Gastrocnemius medialis (tissue), 4 donors: ENCODE data around the gene MTFMT. TPM values are rescaled to one million over a fixed set of nuclear protein-coding genes. Genes with fewer than 3 reads are reported as not detected.
"Not testable (repeated sequence)": the region's sequence is repeated elsewhere in the genome, so short reads cannot be mapped to it uniquely, and the experiment has no call there.

Experiments used
- ATAC-seq, 2 donors: fragments of 150-250 bp; one replicate each; pipeline ENCODE4 v1.9.1; 2016
- DNase-seq, 2 donors: peaks; one replicate each; pipeline ENCODE4 v3.0.0-alpha.2; 2019
- H3K27ac ChIP-seq, 4 donors: fragments of 200-600 bp; sonication (generic); 1 replicate in 1 of 4; 2 replicates in 3 of 4; pipeline ENCODE4 v1.5.1; 2016 to 2018; ENCODE audit warnings: mild to moderate bottlenecking in 2 of 4, moderate library complexity in 1 of 4
- H3K27me3 ChIP-seq, 3 donors: fragments of 200-600 bp; sonication (generic) in 2 of 3; 1 replicate in 1 of 3; 2 replicates in 2 of 3; pipeline versions ENCODE4 v1.5.1 to v1.6.0; 2016 to 2019; ENCODE audit warnings: mild to moderate bottlenecking in 1 of 3, moderate library complexity in 1 of 3
- H3K36me3 ChIP-seq, 2 donors: fragments of 200-600 bp; sonication (generic) in 1 of 2; one replicate each; pipeline ENCODE4 v1.5.1; 2017 to 2018
- H3K4me1 ChIP-seq, 2 donors: fragments of 200-600 bp; sonication (generic) in 1 of 2; one replicate each; pipeline ENCODE4 v1.5.1; 2016 to 2017; ENCODE audit warnings: mild to moderate bottlenecking in 2 of 2
- H3K4me3 ChIP-seq, 4 donors: fragments of 200-600 bp; sonication (generic) in 3 of 4; 1 replicate in 1 of 4; 2 replicates in 3 of 4; pipeline ENCODE4 v1.5.1; 2016 to 2019; ENCODE audit warnings: mild to moderate bottlenecking in 2 of 4
- H3K9me3 ChIP-seq, 3 donors: fragments of 200-600 bp; sonication (generic) in 2 of 3; 1 replicate in 1 of 3; 2 replicates in 2 of 3; pipeline ENCODE4 v1.5.1; 2016 to 2019
- CTCF ChIP-seq, 5 experiments: fragments of 450-650 bp in 3 of 5; fragments of 200-600 bp in 2 of 5; sonication (generic) in 2 of 5; IDR thresholded peaks in 4 of 5; conservative IDR thresholded peaks in 1 of 5; 1 replicate in 4 of 5; 2 replicates in 1 of 5; pipeline ENCODE4 v1.5.1; 2016 to 2019; ENCODE audit warnings: antibody characterized with exemption in 5 of 5, mild to moderate bottlenecking in 3 of 5, moderate library complexity in 3 of 5
- POLR2A ChIP-seq, 2 donors: fragments of 450-650 bp; IDR thresholded peaks; one replicate each; pipeline ENCODE4 v1.6.1; 2017; ENCODE audit warnings: antibody characterized with exemption in 2 of 2, mild to moderate bottlenecking in 2 of 2, moderate library complexity in 2 of 2
- in situ Hi-C, 4 donors: fragments of 200-750 bp; cut with MboI; loops; one replicate each; pipeline versions ENCODE4 v1.15.0 to v1.8.0; 2017; ENCODE audit warnings: low sequenced_read_pairs in 4 of 4
- intact Hi-C: fragments of 100-400 bp; cut with DNase I; formaldehyde crosslinking; loops from one replicate; pipeline ENCODE4 v1.15.1; 2023; ENCODE audit warnings: low total_unique reads
- total RNA-seq, 4 donors: library from RNA; depleted of rRNA; stranded (reverse); fragments of >200 nt; gene quantifications; one replicate each; pipeline versions ENCODE4 v1.1.0 to v1.2.3, GENCODE V29; 2016

Gene MTFMT
- total RNA-seq = 10 to 100 TPM; 17.3 to 34.0 (median 27.9) TPM

DNA sequence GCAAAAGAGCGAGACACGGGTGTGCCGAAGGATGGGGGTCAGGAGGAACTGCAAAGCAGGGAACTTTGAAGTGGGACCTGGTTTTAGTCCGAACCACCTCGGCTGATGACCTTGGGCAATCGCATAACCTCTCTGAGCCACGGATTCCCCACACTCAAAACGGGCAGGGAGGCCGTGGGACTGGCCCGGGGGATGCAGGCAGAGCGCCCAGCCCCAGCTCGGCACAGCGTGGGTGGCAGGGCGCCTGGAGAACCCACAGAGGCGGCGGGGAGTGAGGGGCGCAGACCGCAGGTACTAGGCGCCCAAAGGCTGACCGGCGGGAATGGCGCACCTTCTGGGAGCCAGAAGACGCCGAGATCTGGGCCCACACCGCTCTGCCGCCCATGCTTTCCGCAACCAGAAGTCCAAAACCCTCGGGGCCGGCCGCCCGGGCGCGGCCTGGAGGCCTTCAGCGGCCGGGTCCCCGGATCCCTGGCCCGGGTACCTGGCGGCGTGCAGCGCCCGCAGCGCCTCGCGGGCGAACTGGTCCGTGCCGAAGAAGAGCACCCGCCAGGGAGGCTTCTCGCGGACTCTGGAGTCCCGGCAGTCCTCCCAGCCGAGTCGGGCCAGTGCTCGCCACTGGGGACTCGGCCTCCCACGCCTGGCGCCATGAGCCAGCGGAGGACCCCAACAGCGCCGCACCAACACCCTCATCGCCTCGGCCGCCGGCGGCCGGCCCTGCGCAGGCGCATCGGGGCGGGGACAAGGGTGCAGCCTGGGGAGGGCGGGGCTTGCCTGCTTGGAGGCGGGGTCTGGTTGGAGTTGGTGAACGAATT is at the start of gene MTFMT:
Gene MTFMT (minus strand): TSS at position 719 of the 815 bp plus-strand sequence. CDS start 26 bp downstream, at position 693.
- Histone ChIP-seq H3K4me1 (peaks cover 16 to 19% of the 10 kb centered on the region in 2 donors), H3K27me3 (no peaks in the 10 kb centered on the region), H3K36me3 (peaks cover 0 to 18% of the 10 kb centered on the region in 2 donors), H3K27ac (peak within 1 kb of the TSS; percentile 71 to 92 (median 88)), H3K4me3 (peak within 1 kb of the TSS; percentile 79 to 95 (median 88)), H3K9me3 (no peaks in the 10 kb centered on the region)
- ATAC-seq = peak; percentile 90 to 94
- intact Hi-C loops = loop anchor here (2.0 kb wide), 1 partner anchor 40 kb away; the partner anchor contains the start of gene SPG21
- in situ Hi-C loops = loop anchor here (25.0 kb wide), 2 partner anchors 233 to 258 kb away; partner anchors contain the start of genes PARP16 (in 3 of the 4) and RNU5A-1 (in 3 of the 4)
- TF ChIP-seq CTCF (IDR thresholded peaks at IDR 0.05 in 4 of 5, conservative IDR thresholded peaks at IDR 0.05 in 1 of 5) (no peak), POLR2A (IDR thresholded peaks at IDR 0.05) (peak; percentile 93 to 95)
- peak; percentile 75 to 84 for DNase-seq

- no peaks in the 10 kb centered on the region for H3K36me3 ChIP-seq
- in situ Hi-C loops (no loop called here), intact Hi-C loops (loop anchor here (1.0 kb wide), 1 partner anchor 24 kb away; no protein-coding TSS in a partner anchor)
- peak overlapping the region; percentile 37 to 93 (median 88) for H3K27ac ChIP-seq
- TF ChIP-seq CTCF (IDR thresholded peaks at IDR 0.05 in 4 of 5, conservative IDR thresholded peaks at IDR 0.05 in 1 of 5) = peak; percentile 49 to 80 (median 66)
- TF ChIP-seq POLR2A (IDR thresholded peaks at IDR 0.05) = no peak
- H3K27me3 ChIP-seq = no peaks in the 10 kb centered on the region
- peaks cover 21 to 24% of the 10 kb centered on the region in 2 donors for H3K4me1 ChIP-seq
- DNase-seq = peak; percentile 61 to 73
- H3K4me3 ChIP-seq = peak overlapping the region; percentile 7 to 46 (median 26)
- ATAC-seq = peak; percentile 63 to 64
- no peaks in the 10 kb centered on the region for H3K9me3 ChIP-seq
These were observed 48.5 kb upstream of the MTFMT start for GRCh38 chr15:65077981-65078352.

DNA sequence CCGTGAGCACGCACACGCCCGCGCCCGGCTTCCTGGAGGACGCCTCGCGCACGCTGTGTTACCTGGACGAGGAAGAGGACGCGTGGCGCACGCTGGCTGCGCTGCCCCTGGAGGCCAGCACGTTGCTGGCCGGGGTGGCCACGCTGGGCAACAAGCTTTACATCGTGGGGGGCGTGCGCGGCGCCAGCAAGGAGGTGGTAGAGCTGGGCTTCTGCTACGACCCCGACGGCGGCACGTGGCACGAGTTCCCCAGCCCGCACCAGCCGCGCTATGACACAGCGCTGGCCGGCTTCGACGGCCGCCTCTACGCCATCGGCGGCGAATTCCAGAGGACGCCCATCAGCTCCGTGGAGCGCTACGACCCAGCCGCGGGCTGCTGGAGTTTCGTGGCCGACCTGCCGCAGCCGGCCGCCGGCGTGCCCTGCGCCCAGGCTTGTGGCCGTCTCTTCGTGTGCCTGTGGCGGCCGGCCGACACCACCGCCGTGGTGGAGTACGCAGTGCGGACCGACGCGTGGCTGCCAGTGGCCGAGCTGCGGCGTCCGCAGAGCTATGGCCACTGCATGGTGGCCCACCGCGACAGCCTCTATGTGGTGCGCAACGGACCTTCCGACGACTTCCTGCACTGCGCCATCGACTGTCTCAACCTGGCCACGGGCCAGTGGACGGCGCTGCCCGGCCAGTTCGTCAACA is 48.0 kb upstream of the MTFMT start:
- DNase-seq = no peak
- Histone ChIP-seq H3K4me1 (peaks cover 16 to 21% of the 10 kb centered on the region in 2 donors), H3K4me3 (peak overlapping the region; percentile 7 to 46 (median 26)), H3K36me3 (no peaks in the 10 kb centered on the region), H3K27ac (peak overlapping the region; percentile 37 to 93 (median 88)), H3K9me3 (no peaks in the 10 kb centered on the region), H3K27me3 (no peaks in the 10 kb centered on the region)
- TF ChIP-seq POLR2A (IDR thresholded peaks at IDR 0.05) (no peak), CTCF (IDR thresholded peaks at IDR 0.05 in 4 of 5, conservative IDR thresholded peaks at IDR 0.05 in 1 of 5) (no peak)
- in situ Hi-C loops = no loop called here
- intact Hi-C loops = no loop called here
- ATAC-seq = peak in 1 of 2 donors; percentile 3

GRCh38 chr15:65076486-65077290 is 47.2 kb upstream of the MTFMT start, which contains the start of gene KBTBD13:
Gene KBTBD13, plus strand, starts transcription at chr15:65076746. Its CDS starts 70 bp downstream, at chr15:65076816.
- Histone ChIP-seq H3K27ac (peak within 1 kb of the TSS; percentile 54 to 93 (median 88)), H3K27me3 (no peaks in the 10 kb centered on the region), H3K4me1 (peaks cover 20 to 23% of the 10 kb centered on the region in 2 donors), H3K9me3 (no peaks in the 10 kb centered on the region), H3K36me3 (no peaks in the 10 kb centered on the region), H3K4me3 (peak within 1 kb of the TSS; percentile 30 to 46 (median 38))
- intact Hi-C loops = no loop called here
- in situ Hi-C loops = no loop called here
- ATAC-seq (peak; percentile 93 to 95), DNase-seq (peak; percentile 47 to 76)
- TF ChIP-seq CTCF (IDR thresholded peaks at IDR 0.05 in 4 of 5, conservative IDR thresholded peaks at IDR 0.05 in 1 of 5) (no peak), POLR2A (IDR thresholded peaks at IDR 0.05) (peak in 1 of 2 donors; percentile 47)

DNA sequence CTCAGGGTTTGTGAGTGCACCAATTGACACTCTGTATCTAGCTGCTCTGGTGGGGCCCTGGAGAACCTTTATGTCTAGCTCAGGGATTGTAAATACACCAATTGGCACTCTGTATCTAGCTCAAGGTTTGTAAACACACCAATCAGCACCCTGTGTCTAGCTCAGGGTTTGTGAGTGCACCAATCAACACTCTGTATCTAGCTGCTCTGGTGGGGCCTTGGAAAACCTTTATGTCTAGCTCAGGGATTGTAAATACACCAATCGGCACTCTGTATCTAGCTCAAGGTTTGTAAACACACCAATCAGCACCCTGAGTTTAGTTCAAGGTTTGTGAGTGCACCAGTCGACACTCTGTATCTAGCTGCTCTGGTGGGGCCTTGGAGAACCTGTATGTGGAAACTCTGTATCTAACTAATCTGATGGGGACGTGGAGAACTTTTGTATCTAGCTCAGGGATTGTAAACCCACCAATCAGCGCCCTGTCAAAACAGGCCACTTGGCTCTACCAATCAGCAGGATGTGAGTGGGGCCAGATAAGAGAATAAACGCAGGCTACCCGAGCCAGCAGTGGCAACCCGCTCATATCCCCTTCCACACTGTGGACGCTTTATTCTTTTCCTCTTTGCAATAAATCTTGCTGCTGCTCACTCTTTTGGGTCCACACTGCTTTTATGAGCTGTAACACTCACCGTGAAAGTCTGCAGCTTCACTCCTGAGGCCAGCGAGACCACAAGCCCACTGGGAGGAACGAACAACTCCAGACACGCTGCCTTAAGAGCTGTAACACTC is 46.4 kb upstream of the MTFMT start:
- H3K27me3 ChIP-seq, H3K9me3 ChIP-seq, DNase-seq, ATAC-seq, intact Hi-C loops, in situ Hi-C loops, H3K36me3 ChIP-seq: not testable (repeated sequence)
- peaks cover 29 to 31% of the 10 kb centered on the region in 2 donors for H3K4me1 ChIP-seq
- peak overlapping the region in 2 of 4 donors; percentile 34 to 46 for H3K4me3 ChIP-seq
- peak overlapping the region; percentile 54 to 93 (median 88) for H3K27ac ChIP-seq

GRCh38 chr15:65074946-65075345 is 45.5 kb upstream of the MTFMT start:
- H3K4me3 ChIP-seq, H3K27me3 ChIP-seq, in situ Hi-C loops, H3K9me3 ChIP-seq, ATAC-seq, DNase-seq, H3K36me3 ChIP-seq, intact Hi-C loops: not testable (repeated sequence)
- H3K4me1 ChIP-seq = peaks cover 38 to 39% of the 10 kb centered on the region in 2 donors
- peak overlapping the region in 1 of 4 donors; percentile 22 for H3K27ac ChIP-seq
